Endothelial cell of umbilical vein (primary cell): ENCODE results near the gene SNCAIP.

Experiments used
- CTCF ChIP-seq, 2 donors: IDR thresholded peaks; 1 replicate in 1 of 2; 2 replicates in 1 of 2; pipeline ENCODE4 v1.5.1; 2011; ENCODE audit warnings: low read length in 2 of 2, mild to moderate bottlenecking in 2 of 2, moderate library complexity in 2 of 2, control low read depth in 1 of 2, inconsistent platforms in 1 of 2, low read depth in 1 of 2; ENCODE audit not compliant: insufficient read depth in 1 of 2; ENCODE audit errors: extremely low read depth in 1 of 2
- EZH2 ChIP-seq: IDR thresholded peaks from 2 replicates; pipeline ENCODE4 v1.6.1; 2012; ENCODE audit warnings: borderline replicate concordance, low read depth, mild to moderate bottlenecking, moderate library complexity, low read length, inconsistent platforms; ENCODE audit not compliant: severe bottlenecking
- FOS ChIP-seq: IDR thresholded peaks from 2 replicates; pipeline ENCODE4 v1.6.1; 2011; ENCODE audit warnings: mild to moderate bottlenecking, low read length, moderate library complexity, borderline replicate concordance; ENCODE audit not compliant: insufficient read depth
- GATA2 ChIP-seq: IDR thresholded peaks from 2 replicates; pipeline ENCODE4 v1.7.0; 2011; ENCODE audit warnings: low read depth, mild to moderate bottlenecking, moderate library complexity, mixed read lengths, low read length; ENCODE audit not compliant: insufficient read length, insufficient read depth
- JUN ChIP-seq: IDR thresholded peaks from 2 replicates; pipeline ENCODE4 v1.6.1; 2011; ENCODE audit warnings: borderline replicate concordance, low read depth; ENCODE audit not compliant: insufficient read length, insufficient read depth
- MAX ChIP-seq: IDR thresholded peaks from 2 replicates; pipeline ENCODE4 v1.6.1; 2011; ENCODE audit not compliant: insufficient read depth, insufficient read length
- MYC ChIP-seq: IDR thresholded peaks from one replicate; pipeline ENCODE4 v1.6.1; 2011; ENCODE audit warnings: mild to moderate bottlenecking, low read depth, low read length
- POLR2A ChIP-seq: IDR thresholded peaks from 2 replicates; pipeline ENCODE4 v1.6.1; 2012; ENCODE audit warnings: low read depth, mild to moderate bottlenecking, control low read depth, low read length
- POLR2AphosphoS5 ChIP-seq: IDR thresholded peaks from 2 replicates; pipeline ENCODE4 v1.6.1; 2012; ENCODE audit warnings: low read depth, mild to moderate bottlenecking, control low read depth, low read length, moderate library complexity; ENCODE audit not compliant: insufficient read depth

GRCh38 chr5:122319897-122320296 lies 7.9 kb downstream of the SNCAIP start:
- TF ChIP-seq CTCF (IDR thresholded peaks at IDR 0.05; ENCODE audit: extremely low read depth in 1 of 2, insufficient read depth in 1 of 2, low read depth in 1 of 2, low read length in 2 of 2) (no peak), FOS (no peak), MAX (no peak), POLR2A (no peak), POLR2AphosphoS5 (no peak), GATA2 (no peak), EZH2 (no peak), MYC (no peak), JUN (no peak)
